ENCODE measurements around the gene MRAS.
A peak's percentile ranks its signal among the peaks of the same experiment; 100 is the strongest.
"Not testable (repeated sequence)": the region's sequence is repeated elsewhere in the genome, so short reads cannot be mapped to it uniquely, and the experiment has no call there.

MRAS gene

DNA sequence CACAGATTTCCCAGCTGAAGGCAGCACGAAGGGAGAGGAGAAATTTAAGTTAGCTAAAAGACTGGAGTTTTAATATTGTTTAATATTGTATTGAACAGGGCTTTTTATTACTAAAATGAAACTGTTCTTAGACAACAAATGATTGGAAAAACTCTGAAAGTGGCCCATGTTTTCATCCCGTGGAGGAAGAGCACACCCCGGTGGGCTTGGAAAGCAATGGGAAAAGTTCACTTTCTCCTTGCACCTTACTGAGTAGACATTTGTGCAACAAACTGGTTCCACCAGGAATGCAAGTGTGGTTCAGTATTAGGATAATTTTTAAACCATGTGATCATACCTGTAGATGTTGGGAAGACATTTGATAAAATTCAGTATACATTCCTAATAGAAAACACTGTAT is 77.8 kb downstream of the MRAS start:
- TF ChIP-seq, protein P1, sequence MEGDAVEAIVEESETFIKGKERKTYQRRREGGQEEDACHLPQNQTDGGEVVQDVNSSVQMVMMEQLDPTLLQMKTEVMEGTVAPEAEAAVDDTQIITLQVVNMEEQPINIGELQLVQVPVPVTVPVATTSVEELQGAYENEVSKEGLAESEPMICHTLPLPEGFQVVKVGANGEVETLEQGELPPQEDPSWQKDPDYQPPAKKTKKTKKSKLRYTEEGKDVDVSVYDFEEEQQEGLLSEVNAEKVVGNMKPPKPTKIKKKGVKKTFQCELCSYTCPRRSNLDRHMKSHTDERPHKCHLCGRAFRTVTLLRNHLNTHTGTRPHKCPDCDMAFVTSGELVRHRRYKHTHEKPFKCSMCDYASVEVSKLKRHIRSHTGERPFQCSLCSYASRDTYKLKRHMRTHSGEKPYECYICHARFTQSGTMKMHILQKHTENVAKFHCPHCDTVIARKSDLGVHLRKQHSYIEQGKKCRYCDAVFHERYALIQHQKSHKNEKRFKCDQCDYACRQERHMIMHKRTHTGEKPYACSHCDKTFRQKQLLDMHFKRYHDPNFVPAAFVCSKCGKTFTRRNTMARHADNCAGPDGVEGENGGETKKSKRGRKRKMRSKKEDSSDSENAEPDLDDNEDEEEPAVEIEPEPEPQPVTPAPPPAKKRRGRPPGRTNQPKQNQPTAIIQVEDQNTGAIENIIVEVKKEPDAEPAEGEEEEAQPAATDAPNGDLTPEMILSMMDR (IDR thresholded peaks at IDR 0.05; ENCODE audit: low read depth, low read length): peak; percentile 45
- peak; percentile 41 to 60 for DNase-seq (ENCODE audit: low read depth in 2 of 2)
- no peak overlapping the region for H3K4me3 ChIP-seq (replicated peaks in 1 of 2; ENCODE audit: low read depth in 2 of 2, low read length in 2 of 2)

DNA sequence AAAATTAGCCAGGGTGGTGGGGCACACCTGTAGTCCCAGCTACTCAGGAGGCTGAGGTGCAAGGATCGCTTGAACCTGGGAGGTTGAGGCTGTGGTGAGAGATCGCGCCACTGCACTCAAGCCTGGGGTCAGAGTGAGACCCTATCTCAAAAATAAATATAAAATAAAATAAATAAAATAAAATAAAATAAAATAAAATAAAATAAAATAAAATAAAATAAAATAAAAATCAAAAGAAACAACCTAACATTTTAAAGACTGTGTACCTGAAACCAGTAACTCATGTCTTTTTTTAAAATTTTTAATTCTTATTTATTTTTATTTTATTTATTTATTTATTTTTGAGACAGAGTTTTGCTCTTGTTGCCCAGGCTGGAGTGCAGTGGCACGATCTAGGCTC is 78.4 kb downstream of the MRAS start:
- DNase-seq (ENCODE audit: low read depth in 2 of 2); H3K4me3 ChIP-seq (replicated peaks in 1 of 2; ENCODE audit: low read depth in 2 of 2, low read length in 2 of 2): not testable (repeated sequence)

GRCh38 chr3:138429665-138430064 is 81.3 kb downstream of the MRAS start:
- no peak overlapping the region for H3K4me3 ChIP-seq (replicated peaks in 1 of 2; ENCODE audit: low read depth in 2 of 2, low read length in 2 of 2)
- no peak for DNase-seq (ENCODE audit: low read depth in 2 of 2)
- TF ChIP-seq, protein P1 (IDR thresholded peaks at IDR 0.05; ENCODE audit: low read depth, low read length): no peak

GRCh38 chr3:138432576-138433240 is 84.3 kb downstream of the MRAS start:
- DNase-seq (ENCODE audit: low read depth in 2 of 2): no peak
- TF ChIP-seq, protein P1 (IDR thresholded peaks at IDR 0.05; ENCODE audit: low read depth, low read length): no peak
- no peak overlapping the region for H3K4me3 ChIP-seq (replicated peaks in 1 of 2; ENCODE audit: low read depth in 2 of 2, low read length in 2 of 2)

DNA sequence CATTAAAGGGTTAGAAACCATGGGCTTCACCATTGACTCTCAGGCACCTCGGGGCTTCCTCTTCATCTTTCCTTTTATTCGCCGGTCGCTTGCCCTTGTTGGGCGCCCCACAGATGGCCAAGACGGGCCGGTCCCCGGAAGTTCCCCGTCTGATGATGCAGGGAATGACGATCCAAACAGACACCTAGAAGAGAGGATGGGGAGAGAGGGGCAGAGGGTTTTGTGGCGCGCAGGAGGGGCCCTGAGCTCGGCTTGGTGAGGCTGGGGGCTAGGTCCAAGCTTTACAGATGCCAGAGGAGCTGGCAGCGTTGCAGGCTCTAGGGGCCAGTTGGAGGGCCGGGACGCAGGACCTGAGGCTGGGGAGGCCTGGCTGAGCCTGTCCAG is 85.5 kb downstream of the MRAS start:
- DNase-seq (ENCODE audit: low read depth in 2 of 2): no peak
- no peak overlapping the region for H3K4me3 ChIP-seq (replicated peaks in 1 of 2; ENCODE audit: low read depth in 2 of 2, low read length in 2 of 2)
- TF ChIP-seq, protein P1 (IDR thresholded peaks at IDR 0.05; ENCODE audit: low read depth, low read length): no peak

DNA sequence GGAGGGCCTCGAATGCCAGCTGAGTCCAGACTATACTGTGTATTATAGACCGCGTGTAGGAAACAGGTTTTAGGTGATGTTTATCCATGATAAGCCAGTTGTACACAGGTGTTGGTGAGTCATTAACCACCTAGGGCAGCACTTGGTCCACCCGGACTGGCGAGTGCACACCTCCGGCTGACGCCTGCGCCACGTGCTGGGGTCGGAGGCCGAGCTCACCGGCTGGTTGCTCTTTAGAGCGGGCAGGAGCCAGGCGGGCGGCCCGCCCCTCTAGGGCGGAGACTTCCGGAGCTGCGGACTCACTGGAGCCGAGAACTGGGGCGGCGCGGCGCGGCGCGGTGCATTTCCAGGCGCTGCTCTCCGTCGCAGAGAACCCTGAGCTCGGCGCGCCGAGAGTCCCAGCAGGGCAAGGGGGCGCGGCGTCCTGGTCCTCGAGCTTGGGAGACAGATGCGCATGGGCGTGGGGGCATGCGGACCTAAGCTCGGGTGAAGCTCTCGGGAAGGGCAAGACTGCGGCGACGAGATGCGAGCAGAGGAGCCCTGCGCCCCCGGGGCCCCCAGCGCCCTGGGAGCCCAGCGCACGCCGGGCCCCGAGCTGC is 86.0 kb downstream of the MRAS start, which contains the start of gene ESYT3:
Gene ESYT3, plus strand, starts transcription at position 341 of the 599 bp plus-strand sequence. Its CDS starts 183 bp downstream, at position 524.
- H3K4me3 ChIP-seq (replicated peaks in 1 of 2; ENCODE audit: low read depth in 2 of 2, low read length in 2 of 2): peak within 1 kb of the TSS; percentile 48 to 51
- TF ChIP-seq, protein P1 (IDR thresholded peaks at IDR 0.05; ENCODE audit: low read depth, low read length): no peak
- DNase-seq (ENCODE audit: low read depth in 2 of 2): peak; percentile 54 to 65

- peak overlapping the region; percentile 48 to 51 for H3K4me3 ChIP-seq (replicated peaks in 1 of 2; ENCODE audit: low read depth in 2 of 2, low read length in 2 of 2)
- TF ChIP-seq, protein P1 (IDR thresholded peaks at IDR 0.05; ENCODE audit: low read depth, low read length): no peak
- no peak for DNase-seq (ENCODE audit: low read depth in 2 of 2)
Measured at GRCh38 chr3:138434875-138435772, 86.7 kb downstream of the MRAS start.

Measured in cardiac fibroblast (primary cell).